BE2C (cell line): ENCODE data around the gene SEC14L5.

ENCODE experiments used
- DNase-seq: peaks from one replicate; pipeline ENCODE4 v3.0.0-alpha.2; 2020
- H3K27me3 ChIP-seq: fragments of 250-450 bp; sonication (Bioruptor Pico); 2 replicates; pipeline ENCODE4 v1.5.1; 2020; ENCODE audit warnings: mild to moderate bottlenecking
- H3K36me3 ChIP-seq: fragments of 250-450 bp; sonication (Bioruptor Pico); 2 replicates; pipeline ENCODE4 v1.5.1; 2020; ENCODE audit warnings: mild to moderate bottlenecking
- H3K4me1 ChIP-seq: fragments of 250-450 bp; sonication (Bioruptor Pico); 2 replicates; pipeline ENCODE4 v1.5.1; 2020
- H3K4me3 ChIP-seq: 2 replicates; pipeline ENCODE4 v1.5.1; 2011; ENCODE audit warnings: low read depth, low read length
- H3K9me3 ChIP-seq: fragments of 250-450 bp; sonication (Bioruptor Pico); 2 replicates; pipeline ENCODE4 v1.5.1; 2020
- CTCF ChIP-seq: IDR thresholded peaks from 2 replicates; pipeline ENCODE4 v1.5.1; 2012; ENCODE audit warnings: mild to moderate bottlenecking, low read depth, low read length

The SEC14L5 gene

DNA sequence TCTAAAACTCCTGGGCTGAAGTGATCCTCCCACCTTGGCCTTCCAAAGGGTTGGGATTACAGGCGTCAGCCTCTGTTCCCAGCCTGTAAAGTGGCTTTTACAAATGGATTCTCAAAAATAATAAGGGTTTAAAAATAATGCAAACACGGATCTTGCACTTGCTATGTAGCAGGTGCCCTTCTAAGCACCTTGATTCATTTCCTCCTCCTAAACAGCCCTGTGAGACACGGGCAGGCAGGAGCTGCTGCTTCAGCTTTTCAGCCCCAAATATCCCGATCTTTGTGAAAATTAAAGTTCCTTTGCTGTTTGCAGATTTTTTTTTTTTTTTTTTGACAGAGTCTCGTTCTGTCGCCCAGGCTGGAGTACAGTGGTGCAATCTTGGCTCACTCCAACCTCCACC lies 43.9 kb downstream of the SEC14L5 start:
- Histone ChIP-seq H3K4me3 (no peak overlapping the region), H3K36me3 (no peaks in the 10 kb centered on the region), H3K4me1 (no peaks in the 10 kb centered on the region), H3K27me3 (peaks cover 12% of the 10 kb centered on the region), H3K9me3 (no peaks in the 10 kb centered on the region)
- TF ChIP-seq CTCF, result no peak
- no peak for DNase-seq

GRCh38 chr16:5002699-5003143 lies 44.6 kb downstream of the SEC14L5 start:
- no peak for DNase-seq
- H3K4me3 ChIP-seq, result no peak overlapping the region
- no peaks in the 10 kb centered on the region for H3K36me3 ChIP-seq
- TF ChIP-seq CTCF, result no peak
- peaks cover 13% of the 10 kb centered on the region for H3K27me3 ChIP-seq
- no peaks in the 10 kb centered on the region for H3K9me3 ChIP-seq
- H3K4me1 ChIP-seq, result no peaks in the 10 kb centered on the region

DNA sequence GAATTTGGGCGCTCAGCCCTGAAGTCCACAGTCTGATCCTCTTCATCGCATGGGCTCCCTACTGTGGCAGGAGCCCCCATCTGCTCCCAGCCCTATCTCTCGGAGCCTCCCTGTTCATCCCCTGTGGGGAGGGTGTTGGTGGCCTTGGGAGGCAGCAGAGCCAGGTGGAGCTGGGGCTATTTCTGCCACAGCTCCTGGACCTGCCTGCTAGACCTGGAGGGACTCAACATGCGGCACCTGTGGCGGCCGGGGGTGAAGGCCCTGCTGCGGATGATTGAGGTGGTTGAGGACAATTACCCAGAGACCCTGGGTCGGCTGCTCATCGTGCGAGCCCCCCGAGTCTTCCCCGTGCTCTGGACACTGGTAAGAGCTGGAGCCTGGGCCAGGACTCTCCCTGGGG lies 45.1 kb downstream of the SEC14L5 start:
- Histone ChIP-seq H3K9me3 (no peaks in the 10 kb centered on the region), H3K27me3 (peaks cover 16% of the 10 kb centered on the region), H3K36me3 (no peaks in the 10 kb centered on the region), H3K4me1 (no peaks in the 10 kb centered on the region), H3K4me3 (no peak overlapping the region)
- TF ChIP-seq CTCF, result no peak
- DNase-seq, result no peak

DNA sequence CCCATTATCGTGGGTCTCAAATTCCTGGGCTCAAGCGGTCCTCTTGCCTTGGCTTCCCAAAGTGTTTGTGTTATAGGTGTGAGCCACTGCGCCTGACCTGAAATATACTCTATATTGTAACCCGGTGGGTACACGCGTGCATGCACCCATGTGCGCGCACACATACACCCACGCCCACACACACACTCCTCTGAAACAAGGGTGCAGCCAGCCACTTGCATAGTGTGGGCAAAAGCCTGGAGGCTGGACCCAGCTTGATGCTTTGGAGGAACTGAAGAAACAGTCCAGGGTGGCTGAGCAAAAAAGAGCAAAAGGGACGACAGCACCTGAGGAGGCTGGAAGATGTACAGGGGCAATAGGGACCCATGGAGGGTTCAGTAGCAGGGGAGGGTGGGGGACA lies 45.7 kb downstream of the SEC14L5 start:
- no peaks in the 10 kb centered on the region for H3K36me3 ChIP-seq
- no peak for DNase-seq
- no peaks in the 10 kb centered on the region for H3K9me3 ChIP-seq
- no peak overlapping the region for H3K4me3 ChIP-seq
- no peaks in the 10 kb centered on the region for H3K4me1 ChIP-seq
- peaks cover 22% of the 10 kb centered on the region for H3K27me3 ChIP-seq
- TF ChIP-seq CTCF, result no peak

- no peak for DNase-seq
- peaks cover 27% of the 10 kb centered on the region for H3K27me3 ChIP-seq
- TF ChIP-seq CTCF, result no peak
Observed at GRCh38 chr16:5004311-5004710, 46.2 kb downstream of the SEC14L5 start.

GRCh38 chr16:5005916-5006315 lies 47.8 kb downstream of the SEC14L5 start:
- DNase-seq, result no peak
- no peaks in the 10 kb centered on the region for H3K36me3 ChIP-seq
- no peak for TF ChIP-seq CTCF
- H3K4me1 ChIP-seq, result no peaks in the 10 kb centered on the region
- H3K4me3 ChIP-seq, result no peak overlapping the region
- H3K27me3 ChIP-seq, result peaks cover 34% of the 10 kb centered on the region
- no peaks in the 10 kb centered on the region; the same call in 1 of the 2 replicates for H3K9me3 ChIP-seq

More at GRCh38 chr16:5004311-5004710, 46.2 kb downstream of the SEC14L5 start:
- H3K9me3 ChIP-seq, result no peaks in the 10 kb centered on the region
- H3K36me3 ChIP-seq, result no peaks in the 10 kb centered on the region
- H3K4me3 ChIP-seq, result no peak overlapping the region
- H3K4me1 ChIP-seq, result no peaks in the 10 kb centered on the region
